HepG2 (cell line): ENCODE results near the gene ANKIB1. TPM values are rescaled to one million over a fixed set of nuclear protein-coding genes. Genes with fewer than 3 reads are reported as not detected.
A peak's percentile ranks its signal among the peaks of the same experiment; 100 is the strongest.

ENCODE experiments used
- ATAC-seq: fragments of 200-7000 bp; cut with Tn5 transposase; 3 replicates; pipeline ENCODE4 v1.9.1; 2020; ENCODE audit warnings: mild to moderate bottlenecking, moderate library complexity
- BruUV-seq: library from RNA; stranded (reverse); fragments of 400-500 nt; replicated peaks from 2 replicates; lab custom pipeline; 2021; lab: Mats Ljungman, UMichigan
- CTCF ChIA-PET: fragments of 300-600 bp; formaldehyde crosslinking; extraction: SDS; loops from one replicate; lab custom pipeline; 2021; ENCODE audit warnings: low total read pairs, inconsistent platforms, low intra/inter-chr PET ratio; lab: Yijun Ruan, JAX
- POLR2A ChIA-PET: fragments of 350-600 bp; sonication (Branson Sonifier 250); formaldehyde crosslinking; loops from one replicate; lab custom pipeline; 2020; ENCODE audit warnings: antibody characterized with exemption, inconsistent platforms; lab: Yijun Ruan, JAX
- DNase-seq: peaks from one replicate; pipeline ENCODE4 v3.0.0-alpha.2; 2015; ENCODE audit warnings: low spot score
- FAIRE-seq: peaks from 3 replicates; lab custom pipeline; 2011; peaks lifted over from hg19 to GRCh38; lab: Jason Lieb, UNC
- H2AFZ ChIP-seq: one replicate; pipeline ENCODE4 v1.6.1; 2011; ENCODE audit warnings: low read length, inconsistent platforms
- H3K27ac ChIP-seq: fragments of 300-600 bp; 3 replicates; pipeline ENCODE4 v1.8.0; 2011; ENCODE audit warnings: mixed run types, mild to moderate bottlenecking, mixed read lengths, low read length, inconsistent platforms; ENCODE audit not compliant: insufficient read depth; ENCODE audit errors: extremely low read length
- H3K27me3 ChIP-seq, 2 experiments: fragments of 200-600 bp in 1 of 2; 2 replicates in 1 of 2; 3 replicates in 1 of 2; pipeline versions ENCODE4 v1.6.0 to v1.8.0; 2011; ENCODE audit warnings: low read length in 2 of 2, mild to moderate bottlenecking in 2 of 2, moderate library complexity in 2 of 2, inconsistent platforms in 1 of 2; ENCODE audit not compliant: insufficient read depth in 2 of 2, control insufficient read depth in 1 of 2
- H3K36me3 ChIP-seq, 2 experiments: fragments of 200-600 bp in 1 of 2; replicated peaks in 1 of 2; 2 replicates in 1 of 2; 3 replicates in 1 of 2; pipeline versions ENCODE4 v1.5.1 to v1.8.0; 2011; ENCODE audit warnings: low read length in 2 of 2, inconsistent platforms in 1 of 2; ENCODE audit not compliant: insufficient read depth in 2 of 2, control insufficient read depth in 1 of 2
- H3K4me1 ChIP-seq: 2 replicates; pipeline ENCODE4 v1.5.1; 2012; ENCODE audit warnings: low read length, inconsistent platforms; ENCODE audit not compliant: insufficient read depth
- H3K4me2 ChIP-seq: 2 replicates; pipeline ENCODE4 v1.6.0; 2011; ENCODE audit warnings: low read depth, low read length, inconsistent platforms
- H3K4me3 ChIP-seq, 3 experiments: fragments of 200-600 bp in 1 of 3; sonication (generic), shearing (Covaris generic) in 1 of 3; replicated peaks in 1 of 3; 2 replicates each; pipeline ENCODE4 v1.5.1; 2011 to 2016; ENCODE audit warnings: low read length in 3 of 3, inconsistent platforms in 2 of 3, low read depth in 2 of 3, mild to moderate bottlenecking in 2 of 3, control low read depth in 1 of 3, mixed read lengths in 1 of 3; ENCODE audit not compliant: insufficient read depth in 1 of 3
- H3K79me2 ChIP-seq: one replicate; pipeline ENCODE4 v1.6.1; 2011; ENCODE audit warnings: low read length, inconsistent platforms; ENCODE audit not compliant: insufficient read depth
- H3K9ac ChIP-seq: 2 replicates; pipeline ENCODE4 v1.6.0; 2011; ENCODE audit warnings: mild to moderate bottlenecking, low read depth, low read length, inconsistent platforms; ENCODE audit not compliant: insufficient read depth
- H3K9me3 ChIP-seq: 2 replicates; pipeline ENCODE4 v1.5.1; 2012; ENCODE audit warnings: mild to moderate bottlenecking, low read length
- H4K20me1 ChIP-seq: 2 replicates; pipeline ENCODE4 v1.6.0; 2011; ENCODE audit warnings: inconsistent platforms, mild to moderate bottlenecking, low read length, moderate library complexity; ENCODE audit not compliant: insufficient read depth
- CAMTA2 ChIP-seq: sonication (generic); formaldehyde crosslinking; IDR thresholded peaks from 2 replicates; pipeline ENCODE4 v1.4.0; 2020; ENCODE audit warnings: mild to moderate bottlenecking, missing genetic modification reagents, borderline replicate concordance
- CTCF ChIP-seq: sonication (generic); formaldehyde crosslinking; IDR thresholded peaks from 2 replicates; pipeline ENCODE4 v1.5.0; 2020; ENCODE audit warnings: mild to moderate bottlenecking, missing genetic modification reagents, moderate library complexity
- IKZF5 ChIP-seq: IDR thresholded peaks from 2 replicates; pipeline ENCODE4 v1.6.1; 2018; ENCODE audit warnings: missing genetic modification reagents, mild to moderate bottlenecking, missing compliant biosample characterization
- NRL ChIP-seq: sonication (generic); formaldehyde crosslinking; IDR thresholded peaks from 2 replicates; pipeline ENCODE4 v1.5.0; 2020; ENCODE audit warnings: missing genetic modification reagents, mild to moderate bottlenecking, moderate library complexity, borderline replicate concordance
- STAG1 ChIP-seq: sonication (generic); formaldehyde crosslinking; IDR thresholded peaks from 2 replicates; pipeline ENCODE4 v1.4.0; 2020; ENCODE audit warnings: missing genetic modification reagents
- ZNF616 ChIP-seq: sonication (generic); formaldehyde crosslinking; IDR thresholded peaks from 2 replicates; pipeline ENCODE4 v1.5.0; 2020; ENCODE audit warnings: low read depth, mild to moderate bottlenecking, missing genetic modification reagents
- ZNF703 ChIP-seq: sonication (generic); formaldehyde crosslinking; IDR thresholded peaks from 2 replicates; pipeline ENCODE4 v1.5.1; 2020; ENCODE audit warnings: missing genetic modification reagents, mild to moderate bottlenecking, moderate library complexity, borderline replicate concordance
- ZNF766 ChIP-seq: sonication (generic); formaldehyde crosslinking; IDR thresholded peaks from 2 replicates; pipeline ENCODE4 v1.5.0; 2020; ENCODE audit warnings: missing genetic modification reagents, borderline replicate concordance
- WGBS: methylation state at CpG from one replicate; pipeline ENCODE4 v1.1.6; 2017; ENCODE audit warnings: low lambda C conversion rate; 5-methylcytosine and 5-hydroxymethylcytosine counted together
- in situ Hi-C: cut with HindIII; loops from 2 replicates; pipeline ENCODE4 v1.10.0; 2017; ENCODE audit warnings: low pct_unique_long_range_greater_than_20kb; ENCODE audit not compliant: extremely low pct_ligation_motif_present
- intact Hi-C: fragments of 100-400 bp; cut with micrococcal nuclease; formaldehyde crosslinking; loops from one replicate; pipeline ENCODE4 v1.10.0; 2022; ENCODE audit not compliant: unreplicated experiment
- polyA plus RNA-seq, 8 experiments: library from polyadenylated mRNA; depleted of rRNA in 3 of 8; stranded (reverse) in 7 of 8; unstranded in 1 of 8; fragments of >200 nt; fragmentation: Illumina TruSeq in 4 of 8; extraction: Trizol in 4 of 8; gene quantifications; 2 replicates each; pipeline versions ENCODE4 v1.2.1 to v1.2.3, GENCODE V29; 2011 to 2016; ENCODE audit warnings: low read depth in 4 of 8, missing spikeins in 1 of 8, mixed read lengths in 1 of 8; ENCODE audit not compliant: insufficient read depth in 1 of 8
- total RNA-seq, 5 experiments: library from RNA; depleted of rRNA; stranded (reverse); fragments of >200 nt; fragmentation: Illumina TruSeq; extraction: Trizol; gene quantifications; 2 replicates each; pipeline ENCODE4 v1.2.3, GENCODE V29; 2016; ENCODE audit warnings: low read depth in 1 of 5

The ANKIB1 gene
- total and polyA plus RNA-seq, 2 of the 13 experiments (the other 11 are each of a cell fraction or from before 2014, with no cell fraction given) = 28.7 to 29.6 TPM

GRCh38 chr7:92415225-92415624 is 169.5 kb downstream of the ANKIB1 start (continued):
- TF ChIP-seq ZNF703 (CRISPR knock-in tag) = no peak
- TF ChIP-seq IKZF5 (CRISPR knock-in tag) = no peak
- TF ChIP-seq ZNF766 (CRISPR knock-in tag) = no peak
- no peak for TF ChIP-seq NRL
- TF ChIP-seq ZNF616 (CRISPR knock-in tag) = no peak

- DNase-seq = no peak
- ATAC-seq = no peak
- no peak overlapping the region for H3K27ac ChIP-seq
- no peak overlapping the region for H3K9ac ChIP-seq
- H3K79me2 ChIP-seq = no peaks in the 10 kb centered on the region
- peaks cover 0 to 7% of the 10 kb centered on the region in 2 experiments; a peak in 1 of 5 replicates for H3K27me3 ChIP-seq
- H3K4me3 ChIP-seq = no peak overlapping the region
- no peaks in the 10 kb centered on the region for H4K20me1 ChIP-seq
- peaks cover 10% of the 10 kb centered on the region for H3K4me1 ChIP-seq
- no peak overlapping the region for H2AFZ ChIP-seq
- FAIRE-seq = no peak
- POLR2A ChIA-PET = no interaction called here
- CTCF ChIA-PET = no interaction called here
- 55% methylated on average over 5 of the region's 5 CpGs for WGBS
- BruUV-seq = no TSS peak
- intact Hi-C loops = no loop called here
- H3K4me2 ChIP-seq = no peak overlapping the region
- H3K36me3 ChIP-seq = no peaks in the 10 kb centered on the region
- peak; percentile 47 for TF ChIP-seq CTCF (CRISPR knock-in tag)
- TF ChIP-seq CAMTA2 = no peak
- peak; percentile 24; the same call in 1 of the 2 replicates for TF ChIP-seq STAG1
- H3K9me3 ChIP-seq = no peaks in the 10 kb centered on the region
- in situ Hi-C loops = no loop called here
These were observed 172.1 kb downstream of the ANKIB1 start for GRCh38 chr7:92417913-92418312.
